Transverse colon (tissue), 4 donors: ENCODE results near the gene CDX1.

Source experiments
- EP300 ChIP-seq: sonication (generic); formaldehyde crosslinking; IDR thresholded peaks from one replicate; pipeline ENCODE4 v1.6.1; 2017; ENCODE audit warnings: antibody characterized with exemption, low read depth
- POLR2A ChIP-seq: fragments of 450-650 bp; IDR thresholded peaks from one replicate; pipeline ENCODE4 v1.6.1; 2016; ENCODE audit warnings: antibody characterized with exemption, mild to moderate bottlenecking, moderate library complexity
- POLR2AphosphoS5 ChIP-seq, 3 donors: sonication (generic); formaldehyde crosslinking; IDR thresholded peaks; one replicate each; pipeline ENCODE4 v1.6.1; 2016; ENCODE audit warnings: antibody characterized with exemption in 3 of 3
- TF ChIP-seq, protein P1 (sequence below), 5 experiments: fragments of 200-600 bp in 3 of 5; fragments of 450-650 bp in 2 of 5; sonication (generic) in 3 of 5; IDR thresholded peaks; 1 replicate in 2 of 5; 2 replicates in 3 of 5; pipeline ENCODE4 v1.5.1; 2016 to 2017; ENCODE audit warnings: antibody characterized with exemption in 5 of 5, inconsistent platforms in 3 of 5, mild to moderate bottlenecking in 2 of 5, moderate library complexity in 1 of 5

GRCh38 chr5:150192462-150192861 is 25.9 kb downstream of the CDX1 start:
- TF ChIP-seq POLR2AphosphoS5 (IDR thresholded peaks at IDR 0.05) (no peak), POLR2A (no peak), EP300 (no peak)
- TF ChIP-seq, protein P1, sequence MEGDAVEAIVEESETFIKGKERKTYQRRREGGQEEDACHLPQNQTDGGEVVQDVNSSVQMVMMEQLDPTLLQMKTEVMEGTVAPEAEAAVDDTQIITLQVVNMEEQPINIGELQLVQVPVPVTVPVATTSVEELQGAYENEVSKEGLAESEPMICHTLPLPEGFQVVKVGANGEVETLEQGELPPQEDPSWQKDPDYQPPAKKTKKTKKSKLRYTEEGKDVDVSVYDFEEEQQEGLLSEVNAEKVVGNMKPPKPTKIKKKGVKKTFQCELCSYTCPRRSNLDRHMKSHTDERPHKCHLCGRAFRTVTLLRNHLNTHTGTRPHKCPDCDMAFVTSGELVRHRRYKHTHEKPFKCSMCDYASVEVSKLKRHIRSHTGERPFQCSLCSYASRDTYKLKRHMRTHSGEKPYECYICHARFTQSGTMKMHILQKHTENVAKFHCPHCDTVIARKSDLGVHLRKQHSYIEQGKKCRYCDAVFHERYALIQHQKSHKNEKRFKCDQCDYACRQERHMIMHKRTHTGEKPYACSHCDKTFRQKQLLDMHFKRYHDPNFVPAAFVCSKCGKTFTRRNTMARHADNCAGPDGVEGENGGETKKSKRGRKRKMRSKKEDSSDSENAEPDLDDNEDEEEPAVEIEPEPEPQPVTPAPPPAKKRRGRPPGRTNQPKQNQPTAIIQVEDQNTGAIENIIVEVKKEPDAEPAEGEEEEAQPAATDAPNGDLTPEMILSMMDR (IDR thresholded peaks at IDR 0.05) = no peak
